ENCODE measurements around the gene LRRC2. TPM values are rescaled to one million over a fixed set of nuclear protein-coding genes. Genes with fewer than 3 reads are reported as not detected.

The LRRC2 gene
- total RNA-seq, 1 experiment from 2014 or later = 2.6 TPM

DNA sequence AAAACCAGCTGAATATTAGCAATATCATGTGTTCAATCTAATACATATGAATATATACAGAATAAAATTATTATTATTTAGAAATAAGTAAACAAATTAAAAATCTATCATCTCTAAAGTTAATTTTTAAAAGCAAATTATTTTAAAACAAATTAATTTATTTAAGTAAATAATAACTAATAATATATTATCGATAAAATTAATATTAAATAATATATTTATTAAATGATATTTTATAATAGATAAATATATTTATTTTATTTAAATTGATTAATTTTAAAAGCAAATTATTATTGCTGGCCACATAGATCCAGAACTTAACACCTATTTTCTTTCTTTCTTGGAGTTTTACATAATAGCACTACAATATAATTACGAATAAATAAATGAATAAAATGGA is 46.1 kb downstream of the LRRC2 start:
- WGBS (ENCODE audit: extremely low coverage, insufficient read length, low lambda C conversion rate) = no CpG with 5 or more reads among the region's 2 CpGs
- no peak overlapping the region for H3K23ac ChIP-seq (ENCODE audit: insufficient read length, low read depth, low read length)
- TF ChIP-seq, protein P1, sequence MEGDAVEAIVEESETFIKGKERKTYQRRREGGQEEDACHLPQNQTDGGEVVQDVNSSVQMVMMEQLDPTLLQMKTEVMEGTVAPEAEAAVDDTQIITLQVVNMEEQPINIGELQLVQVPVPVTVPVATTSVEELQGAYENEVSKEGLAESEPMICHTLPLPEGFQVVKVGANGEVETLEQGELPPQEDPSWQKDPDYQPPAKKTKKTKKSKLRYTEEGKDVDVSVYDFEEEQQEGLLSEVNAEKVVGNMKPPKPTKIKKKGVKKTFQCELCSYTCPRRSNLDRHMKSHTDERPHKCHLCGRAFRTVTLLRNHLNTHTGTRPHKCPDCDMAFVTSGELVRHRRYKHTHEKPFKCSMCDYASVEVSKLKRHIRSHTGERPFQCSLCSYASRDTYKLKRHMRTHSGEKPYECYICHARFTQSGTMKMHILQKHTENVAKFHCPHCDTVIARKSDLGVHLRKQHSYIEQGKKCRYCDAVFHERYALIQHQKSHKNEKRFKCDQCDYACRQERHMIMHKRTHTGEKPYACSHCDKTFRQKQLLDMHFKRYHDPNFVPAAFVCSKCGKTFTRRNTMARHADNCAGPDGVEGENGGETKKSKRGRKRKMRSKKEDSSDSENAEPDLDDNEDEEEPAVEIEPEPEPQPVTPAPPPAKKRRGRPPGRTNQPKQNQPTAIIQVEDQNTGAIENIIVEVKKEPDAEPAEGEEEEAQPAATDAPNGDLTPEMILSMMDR (conservative IDR thresholded peaks at IDR 0.05) = no peak

More for the DNA sequence above, 46.1 kb downstream of the LRRC2 start:
- Histone ChIP-seq H4K5ac (ENCODE audit: insufficient read length, low read depth, low read length) (no peak overlapping the region), H3K9ac (ENCODE audit: extremely low read depth, insufficient read length, low read length) (no peak overlapping the region), H3K4ac (ENCODE audit: low read depth, low read length) (no peak overlapping the region), H2BK20ac (ENCODE audit: low read depth, low read length, poor library complexity, severe bottlenecking) (no peak overlapping the region), H3K18ac (ENCODE audit: insufficient read length, low read depth, low read length) (no peak overlapping the region), H3K4me2 (ENCODE audit: insufficient read depth, insufficient read length, low read length) (no peak overlapping the region), H4K91ac (ENCODE audit: insufficient read length, low read depth, low read length) (no peak overlapping the region), H3K79me1 (ENCODE audit: insufficient read depth, low read depth, low read length, poor library complexity, severe bottlenecking) (no peaks in the 10 kb centered on the region), H3K4me1 (ENCODE audit: insufficient read depth, low read length) (no peaks in the 10 kb centered on the region), H3T11ph (ENCODE audit: low read length) (no peak overlapping the region), H3K9me3 (ENCODE audit: control insufficient read depth, low read depth, low read length) (no peaks in the 10 kb centered on the region), H2BK15ac (ENCODE audit: low read depth, low read length) (no peak overlapping the region), H4K20me1 (ENCODE audit: control insufficient read depth, insufficient read depth, insufficient read length) (no peaks in the 10 kb centered on the region), H3K79me2 (ENCODE audit: insufficient read depth, low read length) (no peaks in the 10 kb centered on the region), H3K23me2 (ENCODE audit: insufficient read length, low read depth, low read length, poor library complexity, severe bottlenecking) (no peaks in the 10 kb centered on the region), H3K14ac (ENCODE audit: insufficient read depth, low read length) (no peak overlapping the region), H4K8ac (replicated peaks; ENCODE audit: insufficient read length, low read depth, low read length) (no peak overlapping the region), H3K56ac (ENCODE audit: insufficient read length, low read depth, low read length) (no peak overlapping the region), H2AFZ (ENCODE audit: low read length) (no peak overlapping the region), H2AK5ac (ENCODE audit: insufficient read length, low read length) (no peak overlapping the region), H2BK12ac (ENCODE audit: insufficient read length, low read depth, low read length) (no peak overlapping the region), H2BK120ac (ENCODE audit: low read depth, low read length, poor library complexity, severe bottlenecking) (no peak overlapping the region), H2BK5ac (ENCODE audit: insufficient read length, low read length) (no peak overlapping the region), H3K27me3 (ENCODE audit: insufficient read depth, low read length) (no peaks in the 10 kb centered on the region), H3K27ac (ENCODE audit: insufficient read length, low read depth, low read length) (no peak overlapping the region)
- H3K36me3 Mint-ChIP-seq (ENCODE audit: insufficient read depth in 1 of 3, low read depth in 3 of 3) = 0 out of 7 replicates have a peak, but pooled peaks cover 0 to 3% (median 0%) of the 10 kb centered on the region in 3 experiments
- H3K9me3 Mint-ChIP-seq = no peaks in the 10 kb centered on the region
- H3K27ac Mint-ChIP-seq = no peak overlapping the region
- H3K4me3 Mint-ChIP-seq = no peak overlapping the region
- no peak for DNase-seq
- H3K27me3 Mint-ChIP-seq (ENCODE audit: low read depth) = no peaks in the 10 kb centered on the region
- peaks cover 7% of the 10 kb centered on the region in 2 experiments; a peak in 3 of 4 replicates for H3K4me1 Mint-ChIP-seq
